GM12801 (cell line): ENCODE measurements around the gene CILP2.

Experiments
- CTCF ChIP-seq: IDR thresholded peaks from one replicate; pipeline ENCODE4 v1.5.1; 2011; ENCODE audit warnings: control low read depth; ENCODE audit not compliant: insufficient read length; ENCODE audit errors: extremely low read depth

The CILP2 gene

GRCh38 chr19:19582471-19582870 is 44.4 kb downstream of the CILP2 start:
- no peak for TF ChIP-seq CTCF

- TF ChIP-seq CTCF = no peak
Measured at GRCh38 chr19:19584356-19584755, 46.3 kb downstream of the CILP2 start.

GRCh38 chr19:19587771-19588170 is 49.7 kb downstream of the CILP2 start:
- no peak for TF ChIP-seq CTCF

- no peak for TF ChIP-seq CTCF
Measured at GRCh38 chr19:19588546-19588945, 50.5 kb downstream of the CILP2 start.

GRCh38 chr19:19591133-19591825 is 53.2 kb downstream of the CILP2 start:
- no peak for TF ChIP-seq CTCF

- TF ChIP-seq CTCF = no peak
Measured at GRCh38 chr19:19592690-19593089, 54.6 kb downstream of the CILP2 start.

GRCh38 chr19:19594381-19594780 is 56.3 kb downstream of the CILP2 start:
- TF ChIP-seq CTCF = no peak
